Right lobe of liver (tissue), 4 donors: ENCODE results near the gene PAXX.

Experiments
- CTCF ChIP-seq, 4 donors: fragments of 200-600 bp in 3 of 4; fragments of 450-650 bp in 1 of 4; IDR thresholded peaks; one replicate each; pipeline versions ENCODE4 v1.5.1 to v1.8.0; 2016 to 2022; ENCODE audit warnings: antibody characterized with exemption in 4 of 4, mild to moderate bottlenecking in 2 of 4
- POLR2A ChIP-seq: fragments of 450-650 bp; IDR thresholded peaks from one replicate; pipeline ENCODE4 v1.6.1; 2017; ENCODE audit warnings: antibody characterized with exemption, mild to moderate bottlenecking
- donor health status: DM: no; HTN: no; CAD: no.
- donor health status: DM: no; HTN: no; CAD: no.
- donor health status: DM: no; HTN: yes; CAD: no.

GRCh38 chr9:137040568-137040967 is 48.3 kb downstream of the PAXX start:
- no peak for TF ChIP-seq CTCF (IDR thresholded peaks at IDR 0.05)
- TF ChIP-seq POLR2A, result no peak
